Progenitor cell of endocrine pancreas (in vitro differentiated cells): ENCODE measurements around the gene SLC25A29. TPM values are rescaled to one million over a fixed set of nuclear protein-coding genes. Genes with fewer than 3 reads are reported as not detected.

Source experiments
- DNase-seq: peaks from one replicate; pipeline ENCODE4 v3.0.0; 2021; ENCODE audit warnings: low spot score; ENCODE audit not compliant: unreplicated experiment
- H3K27ac Mint-ChIP-seq: 2 replicates; pipeline ENCODE4 v1.8.0; 2021; ENCODE audit warnings: mild to moderate bottlenecking, moderate library complexity, mixed read lengths
- H3K27me3 Mint-ChIP-seq: 2 replicates; pipeline ENCODE4 v1.8.0; 2021; ENCODE audit warnings: mixed read lengths
- H3K36me3 Mint-ChIP-seq: 2 replicates; pipeline ENCODE4 v1.8.0; 2022; ENCODE audit warnings: mixed read lengths; ENCODE audit not compliant: insufficient read depth
- H3K4me1 Mint-ChIP-seq: 2 replicates; pipeline ENCODE4 v1.8.0; 2021; ENCODE audit warnings: low read depth, mixed read lengths
- H3K4me3 Mint-ChIP-seq: 2 replicates; pipeline ENCODE4 v1.8.0; 2021; ENCODE audit warnings: low read depth, mild to moderate bottlenecking, moderate library complexity, mixed read lengths
- H3K9me3 Mint-ChIP-seq: 2 replicates; pipeline ENCODE4 v1.8.0; 2021; ENCODE audit warnings: low read depth, mixed read lengths
- total RNA-seq: library from RNA; stranded (reverse); gene quantifications from 2 replicates; pipeline ENCODE4 v1.2.1, GENCODE V29; 2021
- TF ChIP-seq, protein P1 (sequence below): fragments of 200-600 bp; sonication (generic); IDR thresholded peaks from one replicate; pipeline ENCODE4 v1.5.0; 2021; ENCODE audit warnings: antibody characterized with exemption, mild to moderate bottlenecking; ENCODE audit not compliant: unreplicated experiment

SLC25A29 gene
- total RNA-seq, 1 donor from 2014 or later, result 236 TPM

DNA sequence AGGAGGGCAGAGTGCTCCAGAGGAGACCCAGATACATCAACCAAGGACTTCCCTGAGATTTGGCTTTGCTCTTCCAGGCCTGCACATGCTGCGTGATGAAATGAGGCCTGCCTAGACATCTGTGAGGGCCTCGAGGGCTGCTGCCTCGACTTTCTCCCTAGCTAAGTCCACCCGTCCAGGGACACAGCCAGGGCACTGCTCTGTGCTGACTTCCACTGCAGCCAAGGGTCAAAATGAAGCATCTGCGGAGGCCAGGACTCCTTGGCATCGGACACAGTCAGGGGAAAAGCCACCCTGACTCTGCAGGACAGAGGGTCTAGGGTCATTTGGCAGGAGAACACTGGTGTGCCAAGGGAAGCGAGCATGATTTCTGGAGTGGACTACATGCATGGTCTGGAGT lies 27.6 kb upstream of the SLC25A29 start:
- H3K36me3 Mint-ChIP-seq, result peaks cover 8% of the 10 kb centered on the region
- no peak for DNase-seq
- no peaks in the 10 kb centered on the region for H3K27me3 Mint-ChIP-seq
- H3K9me3 Mint-ChIP-seq, result no peaks in the 10 kb centered on the region
- no peaks in the 10 kb centered on the region for H3K4me1 Mint-ChIP-seq
- H3K4me3 Mint-ChIP-seq, result no peak overlapping the region
- H3K27ac Mint-ChIP-seq, result no peak overlapping the region
- TF ChIP-seq, protein P1, sequence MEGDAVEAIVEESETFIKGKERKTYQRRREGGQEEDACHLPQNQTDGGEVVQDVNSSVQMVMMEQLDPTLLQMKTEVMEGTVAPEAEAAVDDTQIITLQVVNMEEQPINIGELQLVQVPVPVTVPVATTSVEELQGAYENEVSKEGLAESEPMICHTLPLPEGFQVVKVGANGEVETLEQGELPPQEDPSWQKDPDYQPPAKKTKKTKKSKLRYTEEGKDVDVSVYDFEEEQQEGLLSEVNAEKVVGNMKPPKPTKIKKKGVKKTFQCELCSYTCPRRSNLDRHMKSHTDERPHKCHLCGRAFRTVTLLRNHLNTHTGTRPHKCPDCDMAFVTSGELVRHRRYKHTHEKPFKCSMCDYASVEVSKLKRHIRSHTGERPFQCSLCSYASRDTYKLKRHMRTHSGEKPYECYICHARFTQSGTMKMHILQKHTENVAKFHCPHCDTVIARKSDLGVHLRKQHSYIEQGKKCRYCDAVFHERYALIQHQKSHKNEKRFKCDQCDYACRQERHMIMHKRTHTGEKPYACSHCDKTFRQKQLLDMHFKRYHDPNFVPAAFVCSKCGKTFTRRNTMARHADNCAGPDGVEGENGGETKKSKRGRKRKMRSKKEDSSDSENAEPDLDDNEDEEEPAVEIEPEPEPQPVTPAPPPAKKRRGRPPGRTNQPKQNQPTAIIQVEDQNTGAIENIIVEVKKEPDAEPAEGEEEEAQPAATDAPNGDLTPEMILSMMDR, result no peak

DNA sequence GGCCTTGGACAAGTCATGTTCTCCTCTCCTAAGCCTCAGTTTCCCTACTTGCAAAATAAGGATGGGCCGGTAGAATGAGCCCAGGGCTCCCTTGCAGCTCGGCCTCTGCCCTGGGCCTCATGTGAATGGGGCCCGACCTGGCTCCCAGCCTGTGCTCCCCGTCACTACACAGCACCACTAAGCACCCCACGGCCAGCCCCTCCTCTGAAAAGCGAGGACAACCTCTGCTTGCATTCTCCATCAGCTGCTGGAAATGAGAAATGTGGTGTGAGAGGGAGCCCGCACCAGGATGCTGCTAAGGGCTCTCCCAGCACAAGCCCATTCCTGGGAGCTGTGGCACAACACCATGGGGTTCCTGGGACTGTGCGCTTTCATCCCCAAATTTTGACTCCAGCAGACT lies 27.1 kb upstream of the SLC25A29 start:
- Mint-ChIP-seq H3K36me3 (peaks cover 8% of the 10 kb centered on the region), H3K9me3 (no peaks in the 10 kb centered on the region), H3K4me3 (no peak overlapping the region), H3K4me1 (no peaks in the 10 kb centered on the region), H3K27me3 (no peaks in the 10 kb centered on the region), H3K27ac (no peak overlapping the region)
- TF ChIP-seq, protein P1, result no peak
- no peak for DNase-seq

DNA sequence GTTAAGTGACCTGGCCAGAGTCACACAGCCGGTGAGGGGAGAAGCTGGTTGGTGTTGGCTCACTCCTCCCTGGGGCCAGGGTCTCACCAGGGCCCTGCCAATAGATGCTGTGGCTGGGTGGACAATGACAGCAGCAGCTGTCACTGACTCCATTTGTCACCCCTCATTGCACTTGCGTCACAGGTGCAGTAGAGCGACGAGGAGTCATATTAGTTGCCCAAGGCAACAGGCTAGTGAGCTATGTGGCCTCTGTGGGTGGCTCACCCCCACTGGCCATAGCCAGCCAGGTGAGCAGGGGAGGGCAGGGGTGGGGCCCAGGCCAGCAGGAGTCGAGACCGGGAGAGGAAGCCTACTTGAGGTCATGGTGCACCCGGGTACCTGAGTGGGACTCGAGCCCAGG lies 26.6 kb upstream of the SLC25A29 start:
- Mint-ChIP-seq H3K36me3 (peaks cover 6% of the 10 kb centered on the region), H3K9me3 (no peaks in the 10 kb centered on the region), H3K4me1 (no peaks in the 10 kb centered on the region), H3K27me3 (no peaks in the 10 kb centered on the region), H3K27ac (no peak overlapping the region), H3K4me3 (no peak overlapping the region)
- TF ChIP-seq, protein P1, result no peak
- no peak for DNase-seq

DNA sequence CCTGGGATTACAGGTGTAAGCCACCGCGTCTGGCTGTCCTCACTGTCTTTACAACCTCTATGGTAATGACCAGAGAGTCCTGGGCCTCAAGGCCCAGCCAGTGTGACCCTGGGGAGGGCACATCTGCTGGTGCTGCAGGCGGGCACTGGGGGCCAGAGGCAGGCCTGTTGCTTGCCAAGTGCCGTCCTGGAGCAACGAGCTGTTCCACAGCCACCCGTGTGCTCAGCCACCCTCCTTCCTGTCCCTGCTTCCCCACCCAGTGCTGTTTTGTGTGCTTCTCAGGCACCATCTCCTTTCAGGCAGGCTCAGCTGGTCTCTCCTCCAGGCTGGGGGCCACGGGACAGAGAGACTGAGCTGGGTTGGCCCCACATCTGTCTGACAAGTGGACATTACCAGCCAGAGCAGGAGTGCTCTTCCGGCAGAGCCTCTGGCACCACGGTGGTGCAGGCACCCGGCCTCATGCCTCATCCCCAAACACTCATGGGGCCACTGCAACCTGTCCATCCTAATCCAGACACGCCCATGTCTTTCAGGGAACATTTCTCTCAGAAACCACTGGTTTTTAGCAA lies 25.9 kb upstream of the SLC25A29 start:
- H3K9me3 Mint-ChIP-seq, result no peaks in the 10 kb centered on the region
- TF ChIP-seq, protein P1, result no peak
- H3K27ac Mint-ChIP-seq, result no peak overlapping the region
- peaks cover 4% of the 10 kb centered on the region for H3K36me3 Mint-ChIP-seq
- H3K4me3 Mint-ChIP-seq, result no peak overlapping the region
- no peak for DNase-seq
- no peaks in the 10 kb centered on the region for H3K27me3 Mint-ChIP-seq
- H3K4me1 Mint-ChIP-seq, result no peaks in the 10 kb centered on the region

DNA sequence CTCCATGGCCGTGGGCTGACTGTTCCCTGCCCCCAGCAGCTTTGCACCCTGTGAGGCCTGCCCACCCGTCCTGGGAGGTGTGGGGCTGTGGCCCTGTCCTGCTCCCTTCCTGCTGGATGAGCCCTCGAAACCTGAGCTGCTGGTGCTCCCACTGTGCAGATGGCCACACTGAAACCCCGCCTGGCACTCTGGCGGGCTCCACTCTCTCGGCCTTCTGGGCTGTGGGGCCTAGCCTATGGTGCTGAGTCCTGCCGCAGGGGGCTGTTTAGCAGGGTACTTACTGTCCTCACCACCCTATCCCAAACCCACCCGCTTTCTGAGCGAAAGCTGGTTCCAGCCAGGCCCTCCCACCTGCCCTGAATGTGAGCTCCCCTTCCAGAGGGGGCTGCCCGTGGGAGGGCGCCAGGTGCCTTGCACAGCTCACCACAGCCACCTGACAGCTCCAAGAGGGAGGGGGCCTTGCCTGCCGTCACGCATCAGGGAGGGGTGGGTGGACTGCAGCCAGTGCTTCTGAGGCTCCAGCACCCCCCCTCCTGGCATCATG lies 24.2 kb upstream of the SLC25A29 start:
- Mint-ChIP-seq H3K36me3 (no peaks in the 10 kb centered on the region), H3K4me1 (no peaks in the 10 kb centered on the region), H3K27me3 (no peaks in the 10 kb centered on the region), H3K9me3 (no peaks in the 10 kb centered on the region), H3K27ac (no peak overlapping the region), H3K4me3 (no peak overlapping the region)
- DNase-seq, result no peak
- TF ChIP-seq, protein P1, result no peak
